Measurements from ENCODE around the gene TMBIM1.
A peak's percentile ranks its signal among the peaks of the same experiment; 100 is the strongest.

Gene TMBIM1

GRCh38 chr2:218298314-218298875 is 6.1 kb upstream of the TMBIM1 start:
- WGBS (ENCODE audit: extremely low coverage, insufficient coverage, low lambda C conversion rate) = no CpG with 5 or more reads among the region's 6 CpGs
- Histone ChIP-seq H2AK5ac (ENCODE audit: low read length) (no peak overlapping the region), H3K79me1 (ENCODE audit: low read length) (no peaks in the 10 kb centered on the region)

GRCh38 chr2:218296847-218297246 is 4.5 kb upstream of the TMBIM1 start:
- H3K36me3 ChIP-seq (ENCODE audit: control insufficient read depth, insufficient read depth, low read length) = no peaks in the 10 kb centered on the region
- H3K4me1 ChIP-seq (ENCODE audit: control insufficient read depth, low read depth, low read length) = no peaks in the 10 kb centered on the region
- H3K9ac ChIP-seq (ENCODE audit: low read length) = no peak overlapping the region
- no peak overlapping the region for H2BK120ac ChIP-seq (ENCODE audit: low read depth, low read length)
- H3K79me2 ChIP-seq (ENCODE audit: control insufficient read depth, insufficient read depth, low read length) = no peaks in the 10 kb centered on the region
- no peak overlapping the region for H2AK5ac ChIP-seq (ENCODE audit: low read length)
- H3K18ac ChIP-seq (ENCODE audit: low read length) = no peak overlapping the region
- no peaks in the 10 kb centered on the region for H3K79me1 ChIP-seq (ENCODE audit: low read length)
- H3K4me2 ChIP-seq (ENCODE audit: low read length) = no peak overlapping the region
- H3K23ac ChIP-seq (ENCODE audit: low read length) = no peak overlapping the region
- no peak overlapping the region for H2BK15ac ChIP-seq (replicated peaks; ENCODE audit: low read depth)
- DNase-seq = no peak
- no peak overlapping the region for H4K5ac ChIP-seq (ENCODE audit: low read length)
- no peak overlapping the region for H3K56ac ChIP-seq (ENCODE audit: low read length)
- H3K4me3 ChIP-seq (ENCODE audit: low read length) = no peak overlapping the region
- no peak overlapping the region for H2BK5ac ChIP-seq (ENCODE audit: low read length)
- no peaks in the 10 kb centered on the region for H3K27me3 ChIP-seq (ENCODE audit: insufficient read depth, low read length, poor library complexity)
- H3K27ac ChIP-seq (ENCODE audit: low read depth, low read length) = no peak overlapping the region
- no peak overlapping the region for H4K8ac ChIP-seq (ENCODE audit: low read depth, low read length)
- no peak overlapping the region for H3K4ac ChIP-seq (ENCODE audit: low read depth, low read length)
- no CpG with 5 or more reads among the region's 7 CpGs for WGBS (ENCODE audit: extremely low coverage, insufficient coverage, low lambda C conversion rate)

More at GRCh38 chr2:218298314-218298875, 6.1 kb upstream of the TMBIM1 start:
- H2BK120ac ChIP-seq (ENCODE audit: low read depth, low read length) = no peak overlapping the region
- no peak overlapping the region for H4K8ac ChIP-seq (ENCODE audit: low read depth, low read length)
- no peak for DNase-seq
- H3K4me3 ChIP-seq (ENCODE audit: low read length) = no peak overlapping the region
- no peak overlapping the region for H2BK15ac ChIP-seq (replicated peaks; ENCODE audit: low read depth)
- no peaks in the 10 kb centered on the region for H3K27me3 ChIP-seq (ENCODE audit: insufficient read depth, low read length, poor library complexity)
- no peak overlapping the region for H3K4ac ChIP-seq (ENCODE audit: low read depth, low read length)
- H3K36me3 ChIP-seq (ENCODE audit: control insufficient read depth, insufficient read depth, low read length) = no peaks in the 10 kb centered on the region
- H3K56ac ChIP-seq (ENCODE audit: low read length) = peak overlapping the region; percentile 27
- no peaks in the 10 kb centered on the region for H3K4me1 ChIP-seq (ENCODE audit: control insufficient read depth, low read depth, low read length)
- no peak overlapping the region for H3K9ac ChIP-seq (ENCODE audit: low read length)
- no peak overlapping the region for H3K23ac ChIP-seq (ENCODE audit: low read length)
- no peaks in the 10 kb centered on the region for H3K79me2 ChIP-seq (ENCODE audit: control insufficient read depth, insufficient read depth, low read length)
- H3K4me2 ChIP-seq (ENCODE audit: low read length) = no peak overlapping the region
- H3K18ac ChIP-seq (ENCODE audit: low read length) = no peak overlapping the region
- no peak overlapping the region for H2BK5ac ChIP-seq (ENCODE audit: low read length)
- H4K5ac ChIP-seq (ENCODE audit: low read length) = no peak overlapping the region
- no peak overlapping the region for H3K27ac ChIP-seq (ENCODE audit: low read depth, low read length)

GRCh38 chr2:218296200-218296599 is 3.9 kb upstream of the TMBIM1 start:
- H3K79me2 ChIP-seq (ENCODE audit: control insufficient read depth, insufficient read depth, low read length) = no peaks in the 10 kb centered on the region
- H3K18ac ChIP-seq (ENCODE audit: low read length) = no peak overlapping the region
- no peak overlapping the region for H3K4me2 ChIP-seq (ENCODE audit: low read length)
- no peak for DNase-seq
- no peak overlapping the region for H3K9ac ChIP-seq (ENCODE audit: low read length)
- H2BK15ac ChIP-seq (replicated peaks; ENCODE audit: low read depth) = no peak overlapping the region
- H2AK5ac ChIP-seq (ENCODE audit: low read length) = no peak overlapping the region
- no CpG with 5 or more reads among the region's 1 CpG for whole genome bisulfite sequencing (ENCODE audit: extremely low coverage, insufficient coverage, low lambda C conversion rate)
- H3K56ac ChIP-seq (ENCODE audit: low read length) = no peak overlapping the region
- H3K36me3 ChIP-seq (ENCODE audit: control insufficient read depth, insufficient read depth, low read length) = no peaks in the 10 kb centered on the region
- no peak overlapping the region for H3K23ac ChIP-seq (ENCODE audit: low read length)
- H4K5ac ChIP-seq (ENCODE audit: low read length) = no peak overlapping the region
- no peak overlapping the region for H3K4ac ChIP-seq (ENCODE audit: low read depth, low read length)
- H3K79me1 ChIP-seq (ENCODE audit: low read length) = no peaks in the 10 kb centered on the region
- H3K27me3 ChIP-seq (ENCODE audit: insufficient read depth, low read length, poor library complexity) = no peaks in the 10 kb centered on the region
- no peaks in the 10 kb centered on the region for H3K4me1 ChIP-seq (ENCODE audit: control insufficient read depth, low read depth, low read length)
- H3K4me3 ChIP-seq (ENCODE audit: low read length) = no peak overlapping the region
- no peak overlapping the region for H4K8ac ChIP-seq (ENCODE audit: low read depth, low read length)
- H3K27ac ChIP-seq (ENCODE audit: low read depth, low read length) = no peak overlapping the region
- no peak overlapping the region for H2BK120ac ChIP-seq (ENCODE audit: low read depth, low read length)
- H2BK5ac ChIP-seq (ENCODE audit: low read length) = no peak overlapping the region

- H3K18ac ChIP-seq (ENCODE audit: low read length) = no peak overlapping the region
- H3K4ac ChIP-seq (ENCODE audit: low read depth, low read length) = no peak overlapping the region
- no peak overlapping the region for H2BK5ac ChIP-seq (ENCODE audit: low read length)
- no peaks in the 10 kb centered on the region for H3K27me3 ChIP-seq (ENCODE audit: insufficient read depth, low read length, poor library complexity)
- DNase-seq = no peak
- H3K36me3 ChIP-seq (ENCODE audit: control insufficient read depth, insufficient read depth, low read length) = no peaks in the 10 kb centered on the region
- no peak overlapping the region for H2BK15ac ChIP-seq (replicated peaks; ENCODE audit: low read depth)
- no CpG with 5 or more reads among the region's 7 CpGs for WGBS (ENCODE audit: extremely low coverage, insufficient coverage, low lambda C conversion rate)
- H2AK5ac ChIP-seq (ENCODE audit: low read length) = no peak overlapping the region
- no peak overlapping the region for H3K23ac ChIP-seq (ENCODE audit: low read length)
- H3K4me2 ChIP-seq (ENCODE audit: low read length) = no peak overlapping the region
- H2BK120ac ChIP-seq (ENCODE audit: low read depth, low read length) = no peak overlapping the region
- peaks cover 2% of the 10 kb centered on the region for H3K79me1 ChIP-seq (ENCODE audit: low read length)
- H4K8ac ChIP-seq (ENCODE audit: low read depth, low read length) = no peak overlapping the region
- H3K56ac ChIP-seq (ENCODE audit: low read length) = no peak overlapping the region
- peaks cover 3% of the 10 kb centered on the region for H3K4me1 ChIP-seq (ENCODE audit: control insufficient read depth, low read depth, low read length)
- H4K5ac ChIP-seq (ENCODE audit: low read length) = no peak overlapping the region
- H3K4me3 ChIP-seq (ENCODE audit: low read length) = no peak overlapping the region
- H3K9ac ChIP-seq (ENCODE audit: low read length) = no peak overlapping the region
- no peak overlapping the region for H3K27ac ChIP-seq (ENCODE audit: low read depth, low read length)
- no peaks in the 10 kb centered on the region for H3K79me2 ChIP-seq (ENCODE audit: control insufficient read depth, insufficient read depth, low read length)
Measured at GRCh38 chr2:218295029-218295428, 2.7 kb upstream of the TMBIM1 start.

- H3K27me3 ChIP-seq (ENCODE audit: insufficient read depth, low read length, poor library complexity) = no peaks in the 10 kb centered on the region
- no peak overlapping the region for H2AK5ac ChIP-seq (ENCODE audit: low read length)
- no peak overlapping the region for H3K27ac ChIP-seq (ENCODE audit: low read depth, low read length)
- no peak overlapping the region for H2BK120ac ChIP-seq (ENCODE audit: low read depth, low read length)
- H3K9ac ChIP-seq (ENCODE audit: low read length) = no peak overlapping the region
- no peak overlapping the region for H3K4ac ChIP-seq (ENCODE audit: low read depth, low read length)
- H3K79me2 ChIP-seq (ENCODE audit: control insufficient read depth, insufficient read depth, low read length) = no peaks in the 10 kb centered on the region
- H3K18ac ChIP-seq (ENCODE audit: low read length) = no peak overlapping the region
- H3K36me3 ChIP-seq (ENCODE audit: control insufficient read depth, insufficient read depth, low read length) = no peaks in the 10 kb centered on the region
- no peak overlapping the region for H4K5ac ChIP-seq (ENCODE audit: low read length)
- peaks cover 2% of the 10 kb centered on the region for H3K79me1 ChIP-seq (ENCODE audit: low read length)
- peaks cover 7% of the 10 kb centered on the region for H3K4me1 ChIP-seq (ENCODE audit: control insufficient read depth, low read depth, low read length)
- H2BK5ac ChIP-seq (ENCODE audit: low read length) = no peak overlapping the region
- no peak overlapping the region for H4K8ac ChIP-seq (ENCODE audit: low read depth, low read length)
- H3K4me2 ChIP-seq (ENCODE audit: low read length) = no peak overlapping the region
- no peak overlapping the region for H3K4me3 ChIP-seq (ENCODE audit: low read length)
- H3K56ac ChIP-seq (ENCODE audit: low read length) = no peak overlapping the region
- no CpG with 5 or more reads among the region's 5 CpGs for WGBS (ENCODE audit: extremely low coverage, insufficient coverage, low lambda C conversion rate)
- H2BK15ac ChIP-seq (replicated peaks; ENCODE audit: low read depth) = no peak overlapping the region
- no peak for DNase-seq
- H3K23ac ChIP-seq (ENCODE audit: low read length) = no peak overlapping the region
Measured at GRCh38 chr2:218294430-218295022, 2.2 kb upstream of the TMBIM1 start.

All from mesendoderm (in vitro differentiated cells).